H7 (cell line): ENCODE measurements around the gene ATP1A2. TPM values are rescaled to one million over a fixed set of nuclear protein-coding genes. Genes with fewer than 3 reads are reported as not detected.
A peak's percentile ranks its signal among the peaks of the same experiment; 100 is the strongest.
"Not testable (repeated sequence)": the region's sequence is repeated elsewhere in the genome, so short reads cannot be mapped to it uniquely, and the experiment has no call there.

Experiments
- DNase-seq: peaks from one replicate; pipeline ENCODE4 v3.0.0; 2012
- H3K27me3 ChIP-seq: 2 replicates; pipeline ENCODE4 v1.6.0; 2011; ENCODE audit warnings: mild to moderate bottlenecking, low read length; ENCODE audit not compliant: control insufficient read depth, insufficient read depth
- H3K36me3 ChIP-seq: replicated peaks from 2 replicates; pipeline ENCODE4 v1.5.1; 2011; ENCODE audit warnings: low read length; ENCODE audit not compliant: control insufficient read depth, insufficient read depth
- H3K4me3 ChIP-seq: 2 replicates; pipeline ENCODE4 v1.5.1; 2011; ENCODE audit warnings: low read depth, mild to moderate bottlenecking, control low read depth, low read length, moderate library complexity; ENCODE audit not compliant: insufficient read depth
- total RNA-seq: library from RNA; depleted of rRNA; stranded (reverse); fragments of >200 nt; shearing (Covaris generic); gene quantifications from 2 replicates; pipeline ENCODE4 v1.2.3, GENCODE V29; 2014

ATP1A2 gene
- total RNA-seq, 1 experiment from 2014 or later, result 14.5 TPM

DNA sequence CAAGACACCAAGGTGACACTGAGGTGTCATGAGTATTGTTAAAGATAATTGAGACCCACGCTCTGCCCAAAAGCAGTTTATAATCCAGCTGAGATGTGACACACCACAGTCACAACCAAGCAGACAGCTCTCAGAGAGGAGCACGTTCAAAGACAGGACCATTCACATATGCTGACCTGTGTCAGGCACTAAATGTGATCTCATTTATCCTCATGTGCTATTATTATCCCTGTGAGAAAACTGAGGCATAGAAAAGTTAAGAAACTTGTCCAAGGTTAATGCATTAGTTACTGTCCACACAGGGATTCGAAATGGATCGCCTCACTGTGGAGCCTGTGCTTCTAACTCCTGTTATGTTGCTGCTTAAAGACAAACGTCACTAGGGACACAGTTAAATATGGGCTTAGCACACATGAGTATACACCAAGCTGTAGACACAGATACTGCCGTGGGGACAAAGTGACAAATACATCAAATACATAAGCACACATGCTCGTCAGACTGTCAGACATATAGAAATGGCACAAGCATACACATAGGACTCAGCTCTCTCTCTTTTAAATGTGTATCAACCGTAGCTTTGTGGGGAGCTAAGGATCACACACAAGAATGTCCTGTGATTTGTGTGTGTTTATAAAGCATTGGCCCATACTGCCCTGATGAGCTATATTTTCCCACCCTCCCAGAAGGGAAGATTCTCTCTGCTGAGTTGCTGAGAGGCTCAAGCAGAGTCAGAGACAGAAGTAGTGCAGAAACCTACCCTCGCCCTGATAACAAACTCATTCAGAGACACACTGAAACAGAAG is 13.6 kb upstream of the ATP1A2 start:
- H3K4me3 ChIP-seq, result no peak overlapping the region
- no peak for DNase-seq
- H3K27me3 ChIP-seq, result no peaks in the 10 kb centered on the region; the same call in 1 of the 2 replicates
- H3K36me3 ChIP-seq, result no peaks in the 10 kb centered on the region

GRCh38 chr1:160103658-160104408 is 11.7 kb upstream of the ATP1A2 start:
- no peaks in the 10 kb centered on the region; the same call in 1 of the 2 replicates for H3K27me3 ChIP-seq
- no peak for DNase-seq
- no peak overlapping the region for H3K4me3 ChIP-seq
- H3K36me3 ChIP-seq, result no peaks in the 10 kb centered on the region

GRCh38 chr1:160104486-160104885 is 11.1 kb upstream of the ATP1A2 start:
- Histone ChIP-seq H3K27me3 (no peaks in the 10 kb centered on the region; the same call in 1 of the 2 replicates), H3K4me3 (no peak overlapping the region), H3K36me3 (no peaks in the 10 kb centered on the region)
- no peak for DNase-seq

DNA sequence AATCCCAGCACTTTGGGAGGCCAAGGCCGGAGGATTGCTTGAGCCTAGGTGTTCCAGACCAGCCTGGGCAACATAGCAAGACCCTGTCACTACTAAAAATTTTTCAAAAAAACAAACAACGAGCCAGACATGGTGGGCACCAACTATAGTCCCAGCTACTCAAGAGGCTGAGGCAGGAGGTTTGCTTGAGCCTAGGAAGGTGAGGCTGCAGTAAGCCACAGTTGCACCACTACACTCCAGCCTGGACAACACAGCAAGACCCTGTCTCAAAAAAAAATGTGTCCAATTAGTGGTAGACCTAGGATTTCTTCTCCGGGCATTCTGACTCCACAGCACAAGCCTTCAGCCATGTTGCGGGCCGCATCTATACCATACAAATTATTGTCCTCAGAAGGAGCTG is 10.4 kb upstream of the ATP1A2 start:
- no peak for DNase-seq
- no peaks in the 10 kb centered on the region for H3K36me3 ChIP-seq
- no peaks in the 10 kb centered on the region for H3K27me3 ChIP-seq
- H3K4me3 ChIP-seq, result no peak overlapping the region

DNA sequence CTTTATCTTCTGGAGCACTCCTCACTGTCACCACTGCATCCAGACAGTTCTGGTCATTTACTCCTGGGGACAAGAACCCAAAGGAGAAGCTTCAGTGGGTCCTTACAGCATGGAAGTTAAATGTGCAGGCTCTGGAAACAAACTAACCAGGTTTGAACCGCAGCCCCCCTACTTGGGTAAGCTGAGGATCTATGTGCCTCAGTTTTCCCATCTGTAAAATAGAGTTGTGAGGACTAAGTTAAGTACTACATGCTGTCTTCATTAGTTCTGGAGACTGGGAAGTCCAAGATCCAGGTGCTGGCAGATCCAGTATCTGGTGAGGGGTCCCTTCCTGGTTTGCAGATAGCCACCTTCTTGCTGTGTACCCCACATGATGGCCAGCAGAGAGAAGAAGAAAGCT is 8.0 kb upstream of the ATP1A2 start:
- Histone ChIP-seq H3K27me3 (no peaks in the 10 kb centered on the region), H3K4me3 (no peak overlapping the region), H3K36me3 (no peaks in the 10 kb centered on the region)
- DNase-seq, result no peak

- Histone ChIP-seq H3K36me3 (no peaks in the 10 kb centered on the region), H3K4me3 (no peak overlapping the region), H3K27me3 (no peaks in the 10 kb centered on the region)
- DNase-seq, result peak; percentile 86
Measured at GRCh38 chr1:160108888-160109662, 6.5 kb upstream of the ATP1A2 start.

- DNase-seq, result no peak
- no peaks in the 10 kb centered on the region for H3K27me3 ChIP-seq
- no peak overlapping the region for H3K4me3 ChIP-seq
- H3K36me3 ChIP-seq, result no peaks in the 10 kb centered on the region
Measured at GRCh38 chr1:160109686-160110085, 5.9 kb upstream of the ATP1A2 start.

DNA sequence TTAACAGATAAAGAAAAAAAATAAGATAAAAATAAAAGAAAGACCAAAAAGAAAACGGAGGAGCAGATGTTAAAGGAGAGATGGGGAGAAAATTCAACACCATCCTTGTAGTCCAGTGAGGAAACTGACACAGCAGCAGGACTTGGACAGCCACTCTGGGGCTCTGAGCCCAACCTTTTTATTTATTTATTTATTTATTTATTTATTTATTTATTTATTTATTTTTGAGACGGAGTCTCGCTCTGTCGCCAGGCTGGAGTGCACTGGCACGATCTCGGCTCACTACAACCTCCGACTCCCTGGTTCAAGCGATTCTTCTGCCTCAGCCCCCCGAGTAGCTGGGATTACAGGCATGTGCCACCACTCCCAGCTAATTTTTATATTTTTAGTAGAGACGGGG is 4.1 kb upstream of the ATP1A2 start:
- DNase-seq, H3K27me3 ChIP-seq, H3K4me3 ChIP-seq, H3K36me3 ChIP-seq: not testable (repeated sequence)

GRCh38 chr1:160112357-160112756 is 3.2 kb upstream of the ATP1A2 start:
- H3K4me3 ChIP-seq, result no peak overlapping the region

DNA sequence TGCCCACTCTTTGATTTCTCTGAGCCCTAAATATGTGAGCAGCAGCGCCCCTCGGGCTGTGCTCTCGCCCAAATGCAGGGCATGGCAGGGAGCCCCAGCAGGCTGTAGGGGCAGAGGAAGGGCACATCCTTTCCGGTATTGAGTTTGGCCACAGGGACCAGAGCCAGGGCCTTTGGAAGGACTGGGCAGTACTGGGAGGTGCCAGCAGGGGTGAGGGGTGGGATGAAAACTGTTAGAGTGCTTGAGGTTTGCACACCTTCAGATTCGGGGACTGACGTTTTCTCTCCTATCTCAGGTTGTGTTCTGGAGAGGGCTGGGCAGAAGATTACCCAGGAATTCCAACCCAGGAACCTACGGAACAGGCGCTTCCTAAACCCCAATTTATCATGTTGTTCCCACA is 2.2 kb upstream of the ATP1A2 start:
- Histone ChIP-seq H3K27me3 (peaks cover 1% of the 10 kb centered on the region; the same call in 1 of the 2 replicates), H3K4me3 (no peak overlapping the region), H3K36me3 (no peaks in the 10 kb centered on the region)
- DNase-seq, result no peak

More at GRCh38 chr1:160112357-160112756, 3.2 kb upstream of the ATP1A2 start:
- DNase-seq, result no peak
- Histone ChIP-seq H3K36me3 (no peaks in the 10 kb centered on the region), H3K27me3 (peaks cover 1% of the 10 kb centered on the region; the same call in 1 of the 2 replicates)

DNA sequence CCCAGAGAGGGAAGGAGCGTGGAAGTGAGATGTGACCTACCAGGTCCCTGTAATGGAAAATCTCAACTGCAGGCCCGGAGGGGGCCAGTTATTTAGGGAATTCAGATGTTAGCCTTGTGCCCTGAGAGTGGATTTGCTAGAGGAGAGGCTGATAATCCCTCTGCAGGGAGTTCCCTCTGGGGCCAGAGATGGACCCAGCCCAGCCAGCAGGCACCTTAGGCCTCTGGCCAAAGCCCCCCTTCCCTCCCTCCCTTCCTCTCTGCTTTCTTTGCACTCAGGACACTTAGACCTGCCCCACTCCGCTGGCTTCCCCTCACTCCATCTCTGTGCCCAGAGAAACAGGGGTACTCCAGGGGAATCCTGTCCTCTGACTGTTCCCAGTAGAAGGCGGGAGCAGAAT is 1.5 kb upstream of the ATP1A2 start:
- Histone ChIP-seq H3K36me3 (no peaks in the 10 kb centered on the region), H3K4me3 (no peak overlapping the region), H3K27me3 (peaks cover 1% of the 10 kb centered on the region; the same call in 1 of the 2 replicates)
- peak; percentile 73 for DNase-seq

GRCh38 chr1:160116283-160117147 is 956 bp downstream of the ATP1A2 start:
- Histone ChIP-seq H3K4me3 (peak overlapping the region; percentile 46), H3K27me3 (peaks cover 1% of the 10 kb centered on the region; the same call in 1 of the 2 replicates), H3K36me3 (no peaks in the 10 kb centered on the region)
- no peak for DNase-seq

GRCh38 chr1:160117300-160117699 is 1.7 kb downstream of the ATP1A2 start:
- no peak for DNase-seq
- no peak overlapping the region for H3K4me3 ChIP-seq
- peaks cover 1% of the 10 kb centered on the region; the same call in 1 of the 2 replicates for H3K27me3 ChIP-seq
- no peaks in the 10 kb centered on the region; the same call in 1 of the 2 replicates for H3K36me3 ChIP-seq
